ENCODE measurements around the gene DNMT1.

The DNMT1 gene

GRCh38 chr19:10139952-10140351 lies 54.8 kb downstream of the DNMT1 start:
- no peak for DNase-seq (ENCODE audit: low spot score)

GRCh38 chr19:10138879-10139795 lies 55.6 kb downstream of the DNMT1 start:
- DNase-seq (ENCODE audit: low spot score) = no peak

- DNase-seq (ENCODE audit: low spot score) = no peak
Observed at GRCh38 chr19:10137751-10138682, 56.7 kb downstream of the DNMT1 start.

GRCh38 chr19:10136936-10137335 lies 57.8 kb downstream of the DNMT1 start:
- no peak for DNase-seq (ENCODE audit: low spot score)

GRCh38 chr19:10135551-10136334 lies 59.0 kb downstream of the DNMT1 start:
- no peak for DNase-seq (ENCODE audit: low spot score)

- no peak for DNase-seq (ENCODE audit: low spot score)
Observed at GRCh38 chr19:10134040-10134439, 60.7 kb downstream of the DNMT1 start.

GRCh38 chr19:10133596-10133995 lies 61.2 kb downstream of the DNMT1 start:
- no peak for DNase-seq (ENCODE audit: low spot score)

- no peak for DNase-seq (ENCODE audit: low spot score)
Observed at GRCh38 chr19:10132905-10133304, 61.8 kb downstream of the DNMT1 start.

- no peak for DNase-seq (ENCODE audit: low spot score)
Observed at GRCh38 chr19:10126213-10126639, 68.5 kb downstream of the DNMT1 start.

- no peak for DNase-seq (ENCODE audit: low spot score)
Observed at GRCh38 chr19:10124429-10124828, 70.3 kb downstream of the DNMT1 start.

GRCh38 chr19:10122045-10122444 lies 72.7 kb downstream of the DNMT1 start:
- no peak for DNase-seq (ENCODE audit: low spot score)

- no peak for DNase-seq (ENCODE audit: low spot score)
Observed at GRCh38 chr19:10120538-10121189, 74.1 kb downstream of the DNMT1 start.

GRCh38 chr19:10118960-10119359 lies 75.8 kb downstream of the DNMT1 start:
- no peak for DNase-seq (ENCODE audit: low spot score)

- no peak for DNase-seq (ENCODE audit: low spot score)
Observed at GRCh38 chr19:10116866-10117616, 77.7 kb downstream of the DNMT1 start.

GRCh38 chr19:10116085-10116865 lies 78.5 kb downstream of the DNMT1 start:
- DNase-seq (ENCODE audit: low spot score) = no peak

- DNase-seq (ENCODE audit: low spot score) = no peak
Observed at GRCh38 chr19:10115392-10116084, 79.2 kb downstream of the DNMT1 start.

- DNase-seq (ENCODE audit: low spot score) = no peak
Observed at GRCh38 chr19:10114651-10115391, 79.9 kb downstream of the DNMT1 start.

- DNase-seq (ENCODE audit: low spot score) = no peak
Observed at GRCh38 chr19:10113964-10114650, 80.6 kb downstream of the DNMT1 start.
